HUES6 (cell line): ENCODE results near the gene OSBPL10.
"Not testable (repeated sequence)": the region's sequence is repeated elsewhere in the genome, so short reads cannot be mapped to it uniquely, and the experiment has no call there.

Source experiments
- H3K27ac ChIP-seq: 2 replicates; pipeline ENCODE4 v1.7.0; 2013; ENCODE audit warnings: low read depth, mild to moderate bottlenecking, low read length, inconsistent platforms
- H3K27me3 ChIP-seq: 2 replicates; pipeline ENCODE4 v1.6.1; 2013; ENCODE audit warnings: low read length; ENCODE audit not compliant: control insufficient read depth, insufficient read depth
- H3K36me3 ChIP-seq: 2 replicates; pipeline ENCODE4 v1.6.1; 2013; ENCODE audit warnings: low read length; ENCODE audit not compliant: control insufficient read depth, insufficient read depth
- H3K4me1 ChIP-seq: 2 replicates; pipeline ENCODE4 v1.6.1; 2013; ENCODE audit warnings: low read length; ENCODE audit not compliant: control insufficient read depth, insufficient read depth
- H3K4me3 ChIP-seq: 2 replicates; pipeline ENCODE4 v1.5.1; 2013; ENCODE audit warnings: low read depth, low read length
- H3K9ac ChIP-seq: one replicate; pipeline ENCODE4 v1.6.1; 2013; ENCODE audit warnings: mild to moderate bottlenecking, low read length
- H3K9me3 ChIP-seq: 2 replicates; pipeline ENCODE4 v1.6.1; 2013; ENCODE audit warnings: low read depth, low read length; ENCODE audit not compliant: control insufficient read depth, insufficient read depth

Gene OSBPL10

DNA sequence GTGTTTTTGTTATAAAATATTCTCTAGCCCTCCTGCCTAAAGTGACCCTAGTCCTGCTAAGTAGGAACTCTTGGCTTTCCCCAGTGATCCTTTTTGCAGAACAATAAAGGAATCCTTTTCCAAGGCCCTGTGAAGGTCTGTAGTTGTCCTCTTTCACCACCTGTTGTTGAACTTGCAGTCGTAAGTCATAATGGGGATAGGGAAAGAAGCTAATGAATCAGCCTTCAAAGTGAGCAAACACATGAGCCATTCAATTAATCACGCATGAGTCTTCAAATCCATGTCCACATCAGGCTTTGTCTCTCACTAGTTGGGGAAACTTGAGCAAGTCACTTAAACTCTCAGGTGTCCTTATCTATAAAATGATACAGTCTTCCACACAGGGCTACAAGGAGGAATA, 28.0 kb upstream of the OSBPL10 start:
- H3K4me3 ChIP-seq = no peak overlapping the region
- H3K36me3 ChIP-seq = no peaks in the 10 kb centered on the region
- H3K27me3 ChIP-seq = no peaks in the 10 kb centered on the region
- peaks cover 5% of the 10 kb centered on the region; the same call in 1 of the 2 replicates for H3K9me3 ChIP-seq
- no peak overlapping the region for H3K27ac ChIP-seq
- H3K9ac ChIP-seq = no peak overlapping the region
- H3K4me1 ChIP-seq = peaks cover 4% of the 10 kb centered on the region; the same call in 1 of the 2 replicates

DNA sequence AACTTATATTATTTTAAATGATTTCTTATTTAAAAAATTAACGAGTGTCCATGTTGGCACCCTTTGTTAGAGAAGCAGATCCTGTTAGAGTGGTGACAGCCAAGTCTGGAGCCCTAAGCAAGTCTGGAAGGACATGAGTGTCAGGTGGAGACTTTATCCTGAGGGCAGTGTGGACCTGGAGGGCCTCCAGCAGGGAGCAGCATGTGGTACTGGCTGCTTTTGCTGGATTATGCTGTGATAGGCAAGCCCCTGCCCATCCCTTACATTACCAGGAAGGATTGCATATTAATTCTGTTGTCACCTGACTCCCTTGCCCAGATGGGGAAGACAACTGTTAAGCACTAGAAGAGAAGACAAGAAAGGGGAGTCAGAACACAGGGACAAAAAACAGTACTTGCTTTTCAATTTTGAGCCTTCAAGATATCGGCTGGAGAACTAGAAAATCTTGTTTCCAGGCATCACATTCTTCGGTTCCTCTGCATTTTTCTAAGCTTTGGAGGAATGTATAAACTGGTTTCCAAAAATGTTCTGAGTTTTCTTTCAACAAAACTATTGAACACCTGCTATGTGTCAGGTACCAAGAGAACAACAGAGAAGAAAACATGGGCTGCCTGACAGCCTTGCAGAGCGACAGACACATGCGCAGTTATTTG, 23.2 kb upstream of the OSBPL10 start:
- H3K4me1 ChIP-seq = peaks cover 19% of the 10 kb centered on the region
- no peak overlapping the region for H3K9ac ChIP-seq
- H3K27me3 ChIP-seq = no peaks in the 10 kb centered on the region
- H3K27ac ChIP-seq = no peak overlapping the region
- no peaks in the 10 kb centered on the region for H3K36me3 ChIP-seq
- H3K4me3 ChIP-seq = no peak overlapping the region
- no peaks in the 10 kb centered on the region for H3K9me3 ChIP-seq

GRCh38 chr3:32003380-32003779, 22.3 kb upstream of the OSBPL10 start:
- Histone ChIP-seq H3K4me1 (peaks cover 19% of the 10 kb centered on the region), H3K27ac (no peak overlapping the region), H3K36me3 (no peaks in the 10 kb centered on the region), H3K27me3 (no peaks in the 10 kb centered on the region), H3K4me3 (no peak overlapping the region), H3K9me3 (no peaks in the 10 kb centered on the region), H3K9ac (no peak overlapping the region)

GRCh38 chr3:32002561-32003368, 21.7 kb upstream of the OSBPL10 start:
- Histone ChIP-seq H3K27me3 (no peaks in the 10 kb centered on the region), H3K4me1 (peaks cover 19% of the 10 kb centered on the region), H3K36me3 (no peaks in the 10 kb centered on the region), H3K27ac (no peak overlapping the region), H3K9me3 (no peaks in the 10 kb centered on the region), H3K4me3 (no peak overlapping the region), H3K9ac (no peak overlapping the region)

DNA sequence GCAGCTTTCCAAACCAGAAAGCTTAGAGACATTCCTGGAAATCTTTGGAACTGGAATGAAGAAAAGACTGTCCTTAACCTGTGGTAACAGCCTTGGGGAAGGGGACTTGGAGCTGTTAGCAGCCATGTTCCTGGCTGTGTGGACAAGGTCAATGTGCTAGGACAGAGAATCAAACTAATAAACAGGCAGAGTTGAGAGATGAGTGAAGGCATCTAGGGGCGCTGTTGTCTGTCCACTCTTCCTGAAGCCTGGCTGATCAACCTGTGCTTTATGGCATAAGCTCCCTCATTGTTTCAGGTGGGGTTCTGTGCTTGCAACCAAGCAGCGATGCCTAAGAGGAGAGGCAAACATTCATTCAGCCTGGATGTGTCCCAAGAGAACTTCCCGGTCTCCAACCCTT, 19.8 kb upstream of the OSBPL10 start:
- H3K36me3 ChIP-seq = no peaks in the 10 kb centered on the region
- H3K27me3 ChIP-seq = no peaks in the 10 kb centered on the region
- no peak overlapping the region for H3K27ac ChIP-seq

GRCh38 chr3:31999907-32000439, 18.9 kb upstream of the OSBPL10 start:
- Histone ChIP-seq H3K4me3 (no peak overlapping the region), H3K9me3 (peaks cover 7% of the 10 kb centered on the region), H3K9ac (no peak overlapping the region), H3K27ac (no peak overlapping the region), H3K4me1 (peaks cover 19% of the 10 kb centered on the region), H3K36me3 (no peaks in the 10 kb centered on the region), H3K27me3 (no peaks in the 10 kb centered on the region)

More for the DNA sequence above, 19.8 kb upstream of the OSBPL10 start:
- peaks cover 3% of the 10 kb centered on the region; the same call in 1 of the 2 replicates for H3K9me3 ChIP-seq
- no peak overlapping the region for H3K9ac ChIP-seq
- H3K4me3 ChIP-seq = no peak overlapping the region
- H3K4me1 ChIP-seq = peaks cover 19% of the 10 kb centered on the region

GRCh38 chr3:31997500-31997899, 16.4 kb upstream of the OSBPL10 start:
- H3K27me3 ChIP-seq = no peaks in the 10 kb centered on the region
- no peaks in the 10 kb centered on the region for H3K36me3 ChIP-seq
- 0 out of 2 replicates have a peak, but pooled peaks cover 3% of the 10 kb centered on the region for H3K4me1 ChIP-seq
- H3K4me3 ChIP-seq = no peak overlapping the region
- peaks cover 17% of the 10 kb centered on the region for H3K9me3 ChIP-seq
- H3K27ac ChIP-seq = no peak overlapping the region
- H3K9ac ChIP-seq = no peak overlapping the region

DNA sequence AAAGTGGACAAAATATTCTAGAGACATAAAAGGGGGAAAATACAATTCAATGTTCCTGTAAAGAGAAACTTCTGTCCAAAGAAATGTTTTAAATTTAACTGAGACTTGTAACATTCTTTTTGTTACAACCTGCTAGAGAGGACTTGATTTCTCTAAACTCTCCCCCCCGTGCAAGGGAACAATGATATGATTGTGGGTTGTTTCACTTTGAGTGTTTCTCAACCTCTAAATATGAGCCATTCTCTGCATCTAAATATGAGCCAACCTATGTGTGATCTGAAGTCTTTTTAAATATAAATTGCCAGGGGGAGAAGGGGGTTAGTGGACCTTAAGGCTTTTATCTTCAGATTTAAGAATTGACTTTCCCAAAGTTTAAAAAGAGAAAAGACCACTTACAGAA, 15.1 kb upstream of the OSBPL10 start:
- Histone ChIP-seq H3K4me1 (no peaks in the 10 kb centered on the region), H3K27me3 (no peaks in the 10 kb centered on the region), H3K4me3 (no peak overlapping the region), H3K9ac (no peak overlapping the region), H3K9me3 (peaks cover 21% of the 10 kb centered on the region), H3K36me3 (no peaks in the 10 kb centered on the region), H3K27ac (no peak overlapping the region)

DNA sequence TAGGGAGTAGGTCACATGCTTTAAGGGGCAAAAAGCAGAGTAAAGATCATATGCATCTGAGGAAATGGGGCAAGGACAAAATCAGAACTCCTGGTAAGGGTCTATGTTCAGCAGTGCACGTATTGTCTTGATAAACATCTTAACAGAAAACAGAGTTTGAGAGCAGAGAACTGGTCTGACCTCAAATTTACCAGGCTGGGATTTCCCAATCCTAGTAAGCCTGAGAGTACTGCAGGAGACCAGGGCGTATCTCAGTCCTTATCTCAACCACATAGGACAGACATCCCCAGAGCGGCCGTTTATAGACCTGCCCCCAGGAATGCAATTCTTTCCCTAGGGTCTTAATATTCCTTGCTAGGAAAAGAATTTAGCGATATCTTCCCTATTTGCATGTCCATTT, 14.0 kb upstream of the OSBPL10 start:
- not testable (repeated sequence) for H3K27ac ChIP-seq, H3K4me1 ChIP-seq, H3K27me3 ChIP-seq, H3K4me3 ChIP-seq, H3K36me3 ChIP-seq, H3K9ac ChIP-seq
- peaks cover 31% of the 10 kb centered on the region for H3K9me3 ChIP-seq

- H3K4me3 ChIP-seq = no peak overlapping the region
- H3K27ac ChIP-seq = no peak overlapping the region
- no peak overlapping the region for H3K9ac ChIP-seq
- H3K9me3 ChIP-seq = peaks cover 39% of the 10 kb centered on the region
- H3K36me3 ChIP-seq = 0 out of 2 replicates have a peak, but pooled peaks cover 3% of the 10 kb centered on the region
- H3K27me3 ChIP-seq = no peaks in the 10 kb centered on the region
- H3K4me1 ChIP-seq = no peaks in the 10 kb centered on the region
Observed at GRCh38 chr3:31993843-31994242, 12.8 kb upstream of the OSBPL10 start.

DNA sequence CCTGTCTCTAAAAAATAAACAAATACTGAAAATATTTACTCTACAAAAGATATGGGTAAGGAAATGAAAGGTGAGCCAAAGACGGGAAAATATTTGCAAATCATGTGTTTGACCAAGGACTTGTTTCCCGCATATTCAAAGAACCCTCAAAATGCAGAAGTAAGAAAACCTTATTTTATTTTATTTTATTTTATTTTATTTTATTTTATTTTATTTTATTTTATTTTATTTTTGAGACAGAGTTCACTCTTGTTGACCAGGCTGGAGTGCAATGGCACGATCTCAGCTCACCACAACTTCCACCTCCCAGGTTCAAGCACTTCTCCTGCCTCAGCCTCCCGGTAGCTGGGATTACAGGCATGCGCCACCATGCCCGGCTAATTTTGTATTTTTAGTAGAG, 11.9 kb upstream of the OSBPL10 start:
- H3K27ac ChIP-seq, H3K4me3 ChIP-seq, H3K27me3 ChIP-seq, H3K36me3 ChIP-seq, H3K9ac ChIP-seq, H3K4me1 ChIP-seq: not testable (repeated sequence)
- peaks cover 44% of the 10 kb centered on the region for H3K9me3 ChIP-seq
